Neutrophil (primary cell): ENCODE data around the gene ATP5F1C.

Experiments used
- H3K27ac ChIP-seq: fragments of 200-600 bp; sonication (generic); 2 replicates; pipeline ENCODE4 v1.5.1; 2016; ENCODE audit warnings: mild to moderate bottlenecking, moderate library complexity
- H3K27me3 ChIP-seq: fragments of 200-600 bp; sonication (generic); 2 replicates; pipeline ENCODE4 v1.6.0; 2016; ENCODE audit warnings: mild to moderate bottlenecking
- H3K36me3 ChIP-seq: fragments of 200-600 bp; sonication (generic); 2 replicates; pipeline ENCODE4 v1.5.1; 2017
- H3K4me1 ChIP-seq, 2 experiments: fragments of 200-600 bp in 1 of 2; sonication (generic) in 1 of 2; 1 replicate in 1 of 2; 2 replicates in 1 of 2; pipeline versions ENCODE4 v1.5.1 to v1.6.1; 2013 to 2016; ENCODE audit warnings: low read depth in 1 of 2, low read length in 1 of 2, mild to moderate bottlenecking in 1 of 2, moderate library complexity in 1 of 2; ENCODE audit not compliant: control insufficient read depth in 1 of 2, insufficient read depth in 1 of 2
- H3K4me3 ChIP-seq, 2 experiments: fragments of 200-600 bp in 1 of 2; sonication (generic) in 1 of 2; 1 replicate in 1 of 2; 2 replicates in 1 of 2; pipeline ENCODE4 v1.5.1; 2013 to 2016; ENCODE audit warnings: low read depth in 1 of 2, low read length in 1 of 2, mild to moderate bottlenecking in 1 of 2, moderate library complexity in 1 of 2
- H3K9me3 ChIP-seq: fragments of 200-600 bp; sonication (generic); 2 replicates; pipeline ENCODE4 v1.5.1; 2016
- TF ChIP-seq, protein P1 (sequence below): fragments of 200-600 bp; sonication (generic); IDR thresholded peaks from 2 replicates; pipeline ENCODE4 v1.5.1; 2016; ENCODE audit warnings: antibody characterized with exemption

Gene ATP5F1C

DNA sequence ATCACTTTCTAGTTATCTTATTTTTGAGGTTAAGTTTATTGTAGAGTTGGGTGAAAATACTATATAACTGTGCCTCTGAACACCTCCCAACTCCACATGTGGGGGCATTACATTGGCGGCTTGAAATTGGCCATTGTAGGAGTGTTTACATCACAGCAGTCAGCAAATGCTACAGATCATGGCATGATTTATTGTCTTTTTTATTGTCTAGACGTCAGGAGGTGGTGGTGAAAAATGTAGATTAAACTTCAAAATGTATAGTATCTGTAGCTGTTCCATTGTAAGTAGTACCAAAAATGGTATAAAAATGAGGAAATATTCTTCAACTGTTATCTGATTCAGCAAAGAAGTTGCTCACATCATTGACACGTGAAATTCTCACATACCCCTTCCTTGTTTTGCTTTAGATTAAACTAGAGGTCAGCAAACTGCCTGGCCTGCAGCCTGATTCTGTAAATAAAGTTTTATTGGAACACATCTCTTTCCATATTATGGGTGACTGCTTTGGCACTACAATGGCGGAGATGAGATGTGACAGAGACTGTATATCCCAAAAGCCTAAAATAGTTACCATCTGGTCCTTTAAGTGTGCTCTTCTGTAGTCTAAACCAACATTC, 65.4 kb downstream of the ATP5F1C start:
- TF ChIP-seq, protein P1, sequence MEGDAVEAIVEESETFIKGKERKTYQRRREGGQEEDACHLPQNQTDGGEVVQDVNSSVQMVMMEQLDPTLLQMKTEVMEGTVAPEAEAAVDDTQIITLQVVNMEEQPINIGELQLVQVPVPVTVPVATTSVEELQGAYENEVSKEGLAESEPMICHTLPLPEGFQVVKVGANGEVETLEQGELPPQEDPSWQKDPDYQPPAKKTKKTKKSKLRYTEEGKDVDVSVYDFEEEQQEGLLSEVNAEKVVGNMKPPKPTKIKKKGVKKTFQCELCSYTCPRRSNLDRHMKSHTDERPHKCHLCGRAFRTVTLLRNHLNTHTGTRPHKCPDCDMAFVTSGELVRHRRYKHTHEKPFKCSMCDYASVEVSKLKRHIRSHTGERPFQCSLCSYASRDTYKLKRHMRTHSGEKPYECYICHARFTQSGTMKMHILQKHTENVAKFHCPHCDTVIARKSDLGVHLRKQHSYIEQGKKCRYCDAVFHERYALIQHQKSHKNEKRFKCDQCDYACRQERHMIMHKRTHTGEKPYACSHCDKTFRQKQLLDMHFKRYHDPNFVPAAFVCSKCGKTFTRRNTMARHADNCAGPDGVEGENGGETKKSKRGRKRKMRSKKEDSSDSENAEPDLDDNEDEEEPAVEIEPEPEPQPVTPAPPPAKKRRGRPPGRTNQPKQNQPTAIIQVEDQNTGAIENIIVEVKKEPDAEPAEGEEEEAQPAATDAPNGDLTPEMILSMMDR = no peak
- H3K4me1 ChIP-seq = peaks cover 0 to 7% of the 10 kb centered on the region in 2 experiments
- H3K27ac ChIP-seq = no peak overlapping the region
- H3K9me3 ChIP-seq = no peaks in the 10 kb centered on the region
- H3K36me3 ChIP-seq = no peaks in the 10 kb centered on the region
- H3K27me3 ChIP-seq = no peaks in the 10 kb centered on the region
- H3K4me3 ChIP-seq = no peak overlapping the region

DNA sequence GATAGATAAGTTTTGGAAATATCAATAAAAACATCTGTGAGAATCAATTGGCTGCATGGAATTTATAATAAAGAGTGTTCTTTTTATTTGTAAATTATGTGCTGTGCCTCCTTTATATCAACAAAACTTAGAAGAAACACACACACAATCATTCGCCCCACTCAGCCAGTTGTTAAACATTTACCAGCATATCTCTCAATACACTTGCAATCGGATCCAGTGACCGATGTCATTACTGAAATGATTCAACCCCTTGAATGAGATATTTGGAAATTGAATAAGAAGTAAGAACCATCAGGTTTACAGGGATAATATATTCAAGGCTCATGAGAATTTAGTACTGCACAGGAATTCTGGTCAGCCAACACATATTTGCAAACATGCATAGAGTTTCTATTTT, 65.9 kb downstream of the ATP5F1C start:
- no peaks in the 10 kb centered on the region for H3K36me3 ChIP-seq
- peaks cover 0 to 7% of the 10 kb centered on the region in 2 experiments for H3K4me1 ChIP-seq
- H3K27me3 ChIP-seq = no peaks in the 10 kb centered on the region
- H3K27ac ChIP-seq = no peak overlapping the region
- no peak overlapping the region for H3K4me3 ChIP-seq
- no peaks in the 10 kb centered on the region for H3K9me3 ChIP-seq
- TF ChIP-seq, protein P1 = no peak

DNA sequence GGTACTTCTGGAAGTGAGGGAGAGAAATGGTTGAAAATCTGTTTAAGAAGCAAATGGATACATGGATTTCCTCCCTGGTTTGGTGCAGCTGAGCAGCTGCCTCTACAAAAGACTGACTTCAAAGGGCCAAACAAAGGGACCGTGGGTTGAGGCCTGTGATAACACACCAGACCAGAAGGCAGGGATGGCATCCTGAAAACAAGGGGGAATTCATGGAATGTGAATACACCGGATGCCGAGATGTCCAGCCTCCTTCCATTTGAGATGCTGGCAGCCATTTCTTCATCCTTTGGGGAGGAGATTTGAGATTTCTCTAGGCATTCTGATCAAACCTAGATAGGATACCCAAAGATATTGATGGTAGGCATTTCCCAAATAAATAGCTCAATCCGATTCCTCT, 67.2 kb downstream of the ATP5F1C start:
- H3K36me3 ChIP-seq = no peaks in the 10 kb centered on the region
- H3K27ac ChIP-seq = no peak overlapping the region
- H3K27me3 ChIP-seq = no peaks in the 10 kb centered on the region
- TF ChIP-seq, protein P1 = no peak
- no peak overlapping the region for H3K4me3 ChIP-seq
- H3K4me1 ChIP-seq = peaks cover 0 to 7% of the 10 kb centered on the region in 2 experiments
- H3K9me3 ChIP-seq = no peaks in the 10 kb centered on the region

DNA sequence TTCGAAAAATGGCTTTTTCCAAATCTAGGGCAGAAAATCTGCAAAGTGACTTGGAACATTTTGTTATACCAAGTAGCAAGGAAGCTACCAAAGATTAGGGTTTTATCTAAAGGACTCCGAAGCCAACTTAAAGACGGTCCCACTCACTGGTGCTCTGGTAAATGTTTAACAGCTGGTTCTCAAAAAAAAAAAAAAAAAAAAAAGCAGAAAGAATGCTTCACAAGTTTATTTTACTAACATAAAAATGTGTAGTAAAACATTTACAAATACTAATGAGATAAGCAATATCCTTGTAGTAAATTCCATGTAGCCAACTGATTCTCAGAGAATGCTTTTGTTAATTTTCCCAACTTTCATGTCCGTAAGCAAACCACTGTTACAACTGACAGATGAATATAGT, 68.7 kb downstream of the ATP5F1C start:
- H3K36me3 ChIP-seq = no peaks in the 10 kb centered on the region
- TF ChIP-seq, protein P1 = no peak
- H3K27me3 ChIP-seq = no peaks in the 10 kb centered on the region
- no peak overlapping the region for H3K4me3 ChIP-seq
- H3K9me3 ChIP-seq = no peaks in the 10 kb centered on the region
- no peak overlapping the region for H3K27ac ChIP-seq
- H3K4me1 ChIP-seq = peaks cover 0 to 7% of the 10 kb centered on the region in 2 experiments

DNA sequence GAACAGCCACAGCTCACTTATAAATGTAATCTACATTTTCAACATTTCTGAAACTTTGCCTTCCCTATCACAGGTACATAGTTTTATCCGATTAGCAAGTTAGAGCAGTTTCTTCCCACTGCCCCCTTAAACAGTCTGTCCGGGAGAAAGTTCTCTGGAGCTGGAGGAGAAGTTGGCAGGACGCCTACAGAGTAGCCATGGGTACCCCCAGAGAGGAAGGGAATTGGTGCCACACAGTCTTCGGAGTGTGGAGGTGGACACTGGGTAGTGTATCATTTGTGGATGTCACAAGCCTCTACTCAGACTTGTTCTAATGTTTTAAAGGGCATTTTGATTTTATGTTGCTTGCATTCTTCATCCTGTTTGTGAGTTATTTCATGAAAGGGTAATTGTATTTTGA, 69.3 kb downstream of the ATP5F1C start:
- Histone ChIP-seq H3K9me3 (no peaks in the 10 kb centered on the region), H3K27ac (no peak overlapping the region), H3K4me3 (no peak overlapping the region), H3K27me3 (no peaks in the 10 kb centered on the region), H3K4me1 (peaks cover 0 to 7% of the 10 kb centered on the region in 2 experiments), H3K36me3 (no peaks in the 10 kb centered on the region)
- TF ChIP-seq, protein P1 = no peak
